Astrocyte (in vitro differentiated cells and primary cell): ENCODE measurements around the gene NEAT1. TPM values are rescaled to one million over a fixed set of nuclear protein-coding genes. Genes with fewer than 3 reads are reported as not detected.

ENCODE experiments used
- DNase-seq: peaks from one replicate; pipeline ENCODE4 v3.0.0-alpha.2; 2010; ENCODE audit warnings: low read depth
- FAIRE-seq: peaks from 2 replicates; lab custom pipeline; 2011; peaks lifted over from hg19 to GRCh38; lab: Jason Lieb, UNC
- H2AFZ ChIP-seq: 2 replicates; pipeline ENCODE4 v1.6.0; 2012; ENCODE audit warnings: low read depth, low read length, inconsistent platforms
- H3K27ac ChIP-seq: 2 replicates; pipeline ENCODE4 v1.5.1; 2011; ENCODE audit warnings: low read depth, low read length, inconsistent platforms
- H3K27me3 ChIP-seq: 2 replicates; pipeline ENCODE4 v1.6.0; 2011; ENCODE audit warnings: low read length, inconsistent platforms; ENCODE audit not compliant: insufficient read depth
- H3K36me3 ChIP-seq: 2 replicates; pipeline ENCODE4 v1.5.1; 2011; ENCODE audit warnings: low read length, inconsistent platforms; ENCODE audit not compliant: insufficient read depth
- H3K4me1 ChIP-seq: 2 replicates; pipeline ENCODE4 v1.5.1; 2011; ENCODE audit warnings: low read length, inconsistent platforms; ENCODE audit not compliant: insufficient read depth
- H3K4me2 ChIP-seq: 2 replicates; pipeline ENCODE4 v1.6.0; 2012; ENCODE audit warnings: low read length, inconsistent platforms
- H3K4me3 ChIP-seq: 2 replicates; pipeline ENCODE4 v1.5.1; 2011; ENCODE audit warnings: low read depth, mild to moderate bottlenecking, low read length, inconsistent platforms; ENCODE audit not compliant: insufficient read depth
- H3K79me2 ChIP-seq: 2 replicates; pipeline ENCODE4 v1.6.0; 2012; ENCODE audit warnings: mild to moderate bottlenecking, low read length, inconsistent platforms; ENCODE audit not compliant: insufficient read depth
- H3K9ac ChIP-seq: 2 replicates; pipeline ENCODE4 v1.6.0; 2012; ENCODE audit warnings: mild to moderate bottlenecking, low read length, inconsistent platforms
- H3K9me3 ChIP-seq: 2 replicates; pipeline ENCODE4 v1.5.1; 2012; ENCODE audit warnings: low read depth, mild to moderate bottlenecking, low read length, inconsistent platforms; ENCODE audit not compliant: insufficient read depth
- H4K20me1 ChIP-seq: 2 replicates; pipeline ENCODE4 v1.6.0; 2012; ENCODE audit warnings: low read length, inconsistent platforms; ENCODE audit not compliant: insufficient read depth
- H3K27ac Mint-ChIP-seq: one replicate; pipeline ENCODE4 v1.8.0; 2021; ENCODE audit warnings: mild to moderate bottlenecking, mixed read lengths; ENCODE audit not compliant: unreplicated experiment
- H3K27me3 Mint-ChIP-seq: one replicate; pipeline ENCODE4 v1.8.0; 2021; ENCODE audit warnings: low read depth, mixed read lengths; ENCODE audit not compliant: unreplicated experiment
- H3K36me3 Mint-ChIP-seq: one replicate; pipeline ENCODE4 v1.8.0; 2021; ENCODE audit warnings: low read depth, mixed read lengths; ENCODE audit not compliant: unreplicated experiment
- H3K4me1 Mint-ChIP-seq: one replicate; pipeline ENCODE4 v1.8.0; 2021; ENCODE audit warnings: low read depth, mixed read lengths; ENCODE audit not compliant: unreplicated experiment
- H3K4me3 Mint-ChIP-seq: one replicate; pipeline ENCODE4 v1.8.0; 2021; ENCODE audit warnings: mild to moderate bottlenecking, moderate library complexity, mixed read lengths; ENCODE audit not compliant: unreplicated experiment
- H3K9me3 Mint-ChIP-seq: one replicate; pipeline ENCODE4 v1.8.0; 2021; ENCODE audit warnings: mild to moderate bottlenecking, mixed read lengths; ENCODE audit not compliant: unreplicated experiment
- EZH2 ChIP-seq: IDR thresholded peaks from 2 replicates; pipeline ENCODE4 v1.6.1; 2012; ENCODE audit warnings: mild to moderate bottlenecking, low read length, inconsistent platforms; ENCODE audit not compliant: insufficient read depth
- total RNA-seq: library from RNA; stranded (reverse); gene quantifications from 2 replicates; pipeline ENCODE4 v1.2.1, GENCODE V29; 2021
- TF ChIP-seq, protein P1 (sequence below): IDR thresholded peaks from 2 replicates; pipeline ENCODE4 v1.5.1; 2011; ENCODE audit warnings: low read depth, mild to moderate bottlenecking, inconsistent platforms, low read length, moderate library complexity; ENCODE audit not compliant: insufficient read depth

Gene NEAT1
- total RNA-seq, 1 donor from 2014 or later: 317 TPM

GRCh38 chr11:65486570-65487466 lies 64.2 kb downstream of the NEAT1 start:
- DNase-seq (no peak), FAIRE-seq (no peak)
- Mint-ChIP-seq H3K9me3 (no peaks in the 10 kb centered on the region), H3K27ac (peak overlapping the region; percentile 100), H3K27me3 (no peaks in the 10 kb centered on the region), H3K4me3 (peak overlapping the region; percentile 80), H3K4me1 (peaks cover 79% of the 10 kb centered on the region), H3K36me3 (no peaks in the 10 kb centered on the region)
- Histone ChIP-seq H3K27me3 (no peaks in the 10 kb centered on the region), H3K79me2 (peaks cover 34% of the 10 kb centered on the region), H4K20me1 (no peaks in the 10 kb centered on the region), H3K27ac (peak overlapping the region; percentile 96), H3K9me3 (no peaks in the 10 kb centered on the region), H3K36me3 (no peaks in the 10 kb centered on the region), H3K4me2 (peak overlapping the region; percentile 72), H3K9ac (peak overlapping the region; percentile 80), H3K4me1 (peaks cover 65% of the 10 kb centered on the region), H3K4me3 (no peak overlapping the region), H2AFZ (no peak overlapping the region)
- TF ChIP-seq EZH2: no peak
- TF ChIP-seq, protein P1, sequence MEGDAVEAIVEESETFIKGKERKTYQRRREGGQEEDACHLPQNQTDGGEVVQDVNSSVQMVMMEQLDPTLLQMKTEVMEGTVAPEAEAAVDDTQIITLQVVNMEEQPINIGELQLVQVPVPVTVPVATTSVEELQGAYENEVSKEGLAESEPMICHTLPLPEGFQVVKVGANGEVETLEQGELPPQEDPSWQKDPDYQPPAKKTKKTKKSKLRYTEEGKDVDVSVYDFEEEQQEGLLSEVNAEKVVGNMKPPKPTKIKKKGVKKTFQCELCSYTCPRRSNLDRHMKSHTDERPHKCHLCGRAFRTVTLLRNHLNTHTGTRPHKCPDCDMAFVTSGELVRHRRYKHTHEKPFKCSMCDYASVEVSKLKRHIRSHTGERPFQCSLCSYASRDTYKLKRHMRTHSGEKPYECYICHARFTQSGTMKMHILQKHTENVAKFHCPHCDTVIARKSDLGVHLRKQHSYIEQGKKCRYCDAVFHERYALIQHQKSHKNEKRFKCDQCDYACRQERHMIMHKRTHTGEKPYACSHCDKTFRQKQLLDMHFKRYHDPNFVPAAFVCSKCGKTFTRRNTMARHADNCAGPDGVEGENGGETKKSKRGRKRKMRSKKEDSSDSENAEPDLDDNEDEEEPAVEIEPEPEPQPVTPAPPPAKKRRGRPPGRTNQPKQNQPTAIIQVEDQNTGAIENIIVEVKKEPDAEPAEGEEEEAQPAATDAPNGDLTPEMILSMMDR: no peak

GRCh38 chr11:65487467-65488272 lies 65.1 kb downstream of the NEAT1 start:
- Histone ChIP-seq H3K4me1 (peaks cover 68% of the 10 kb centered on the region), H3K9me3 (no peaks in the 10 kb centered on the region), H3K9ac (peak overlapping the region; percentile 95), H3K4me3 (peak overlapping the region; percentile 43), H3K27me3 (no peaks in the 10 kb centered on the region), H4K20me1 (no peaks in the 10 kb centered on the region), H3K4me2 (peak overlapping the region; percentile 82), H3K36me3 (no peaks in the 10 kb centered on the region), H2AFZ (peak overlapping the region; percentile 39), H3K27ac (peak overlapping the region; percentile 100), H3K79me2 (peaks cover 32% of the 10 kb centered on the region)
- H3K4me1 Mint-ChIP-seq: peaks cover 82% of the 10 kb centered on the region
- TF ChIP-seq, protein P1: no peak
- TF ChIP-seq EZH2: no peak
- no peaks in the 10 kb centered on the region for H3K27me3 Mint-ChIP-seq
- no peaks in the 10 kb centered on the region for H3K36me3 Mint-ChIP-seq
- DNase-seq (peak; percentile 100), FAIRE-seq (peak; percentile 72)
- peak overlapping the region; percentile 80 for H3K4me3 Mint-ChIP-seq
- H3K9me3 Mint-ChIP-seq: no peaks in the 10 kb centered on the region
- H3K27ac Mint-ChIP-seq: peak overlapping the region; percentile 100
